ENCODE results near the gene SULT1A4.
"Not testable (repeated sequence)": the region's sequence is repeated elsewhere in the genome, so short reads cannot be mapped to it uniquely, and the experiment has no call there.

Gene SULT1A4

GRCh38 chr16:29459706-29460646 lies at the start of gene SULT1A4:
SULT1A4 (plus strand) TSS chr16:29459913; CDS start chr16:29461386, 1,473 bp downstream.
- H3K4me3 ChIP-seq (ENCODE audit: low read length) = not testable (repeated sequence)

- H3K4me3 ChIP-seq (ENCODE audit: low read length) = not testable (repeated sequence)
Observed at GRCh38 chr16:29423587-29423986, 36.1 kb upstream of the SULT1A4 start.

GRCh38 chr16:29425390-29425789 lies 34.3 kb upstream of the SULT1A4 start:
- not testable (repeated sequence) for H3K4me3 ChIP-seq (ENCODE audit: low read length)

GRCh38 chr16:29453754-29454153 lies 6.0 kb upstream of the SULT1A4 start:
- H3K4me3 ChIP-seq (ENCODE audit: low read length) = not testable (repeated sequence)

GRCh38 chr16:29454269-29454668 lies 5.4 kb upstream of the SULT1A4 start, which contains the start of the genes BOLA2 and SLX1B:
BOLA2 (minus strand) TSS chr16:29454351; CDS start chr16:29454253, 98 bp downstream.
SLX1B (plus strand) TSS chr16:29454533.
- H3K4me3 ChIP-seq (ENCODE audit: low read length) = not testable (repeated sequence)

- not testable (repeated sequence) for H3K4me3 ChIP-seq (ENCODE audit: low read length)
Observed at GRCh38 chr16:29454828-29455227, 4.9 kb upstream of the SULT1A4 start.

GRCh38 chr16:29457660-29458059 lies 2.1 kb upstream of the SULT1A4 start:
- H3K4me3 ChIP-seq (ENCODE audit: low read length) = not testable (repeated sequence)

- not testable (repeated sequence) for H3K4me3 ChIP-seq (ENCODE audit: low read length)
Observed at GRCh38 chr16:29460647-29461030, 926 bp downstream of the SULT1A4 start.

- H3K4me3 ChIP-seq (ENCODE audit: low read length) = not testable (repeated sequence)
Observed at GRCh38 chr16:29465985-29466824, 6.5 kb downstream of the SULT1A4 start.

GRCh38 chr16:29466904-29467303 lies 7.2 kb downstream of the SULT1A4 start:
- not testable (repeated sequence) for H3K4me3 ChIP-seq (ENCODE audit: low read length)

GRCh38 chr16:29467654-29468366 lies 8.1 kb downstream of the SULT1A4 start:
- not testable (repeated sequence) for H3K4me3 ChIP-seq (ENCODE audit: low read length)

GRCh38 chr16:29469660-29470059 lies 9.9 kb downstream of the SULT1A4 start:
- H3K4me3 ChIP-seq (ENCODE audit: low read length) = not testable (repeated sequence)

- H3K4me3 ChIP-seq (ENCODE audit: low read length) = not testable (repeated sequence)
Observed at GRCh38 chr16:29472065-29472464, 12.4 kb downstream of the SULT1A4 start.

- not testable (repeated sequence) for H3K4me3 ChIP-seq (ENCODE audit: low read length)
Observed at GRCh38 chr16:29482276-29482675, 22.6 kb downstream of the SULT1A4 start.

- H3K4me3 ChIP-seq (ENCODE audit: low read length) = not testable (repeated sequence)
Observed at GRCh38 chr16:29506308-29506707, 46.6 kb downstream of the SULT1A4 start, which contains the start of gene NPIPB12. NPIPB12 (minus strand) TSS chr16:29506408.
